OCI-LY7 (cell line): ENCODE data around the gene MACO1.

Experiments used
- CTCF ChIP-seq: fragments of 200-600 bp; sonication (generic); conservative IDR thresholded peaks from 2 replicates; pipeline ENCODE4 v1.5.1; 2014; ENCODE audit warnings: mild to moderate bottlenecking, antibody characterized with exemption, low read length, moderate library complexity, mixed read lengths
- EZH2phosphoT487 ChIP-seq: fragments of 200-600 bp; sonication (generic); IDR thresholded peaks from 2 replicates; pipeline ENCODE4 v1.6.1; 2018; ENCODE audit warnings: low read depth, borderline replicate concordance, mild to moderate bottlenecking, mixed run types, antibody characterized with exemption, low read length, moderate library complexity, mixed read lengths

- TF ChIP-seq CTCF = no peak
- TF ChIP-seq EZH2phosphoT487 = no peak
These were observed 99.7 kb downstream of the MACO1 start for GRCh38 chr1:25530186-25531081.
